Measurements from ENCODE around the gene BCAT1.

DNA sequence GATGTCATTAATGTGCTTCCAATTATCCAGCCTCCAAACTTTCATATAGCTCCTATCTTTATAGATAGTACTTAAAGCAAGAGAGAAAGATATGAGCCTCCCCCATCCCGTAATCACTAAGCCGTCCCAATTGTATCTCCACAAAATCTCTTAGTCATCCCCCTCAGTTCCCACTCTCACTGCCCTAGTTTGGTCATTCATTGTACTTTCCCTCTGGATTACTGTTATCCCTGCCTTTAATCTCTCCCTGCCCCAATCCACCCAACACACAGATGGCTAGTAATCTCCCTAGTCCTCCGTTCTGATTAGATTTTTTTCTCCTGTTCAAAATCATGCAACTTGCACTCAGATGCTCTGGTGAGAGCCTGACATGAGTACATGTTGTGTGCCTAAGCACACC lies 5.4 kb upstream of the BCAT1 start:
- TF ChIP-seq, protein P1, sequence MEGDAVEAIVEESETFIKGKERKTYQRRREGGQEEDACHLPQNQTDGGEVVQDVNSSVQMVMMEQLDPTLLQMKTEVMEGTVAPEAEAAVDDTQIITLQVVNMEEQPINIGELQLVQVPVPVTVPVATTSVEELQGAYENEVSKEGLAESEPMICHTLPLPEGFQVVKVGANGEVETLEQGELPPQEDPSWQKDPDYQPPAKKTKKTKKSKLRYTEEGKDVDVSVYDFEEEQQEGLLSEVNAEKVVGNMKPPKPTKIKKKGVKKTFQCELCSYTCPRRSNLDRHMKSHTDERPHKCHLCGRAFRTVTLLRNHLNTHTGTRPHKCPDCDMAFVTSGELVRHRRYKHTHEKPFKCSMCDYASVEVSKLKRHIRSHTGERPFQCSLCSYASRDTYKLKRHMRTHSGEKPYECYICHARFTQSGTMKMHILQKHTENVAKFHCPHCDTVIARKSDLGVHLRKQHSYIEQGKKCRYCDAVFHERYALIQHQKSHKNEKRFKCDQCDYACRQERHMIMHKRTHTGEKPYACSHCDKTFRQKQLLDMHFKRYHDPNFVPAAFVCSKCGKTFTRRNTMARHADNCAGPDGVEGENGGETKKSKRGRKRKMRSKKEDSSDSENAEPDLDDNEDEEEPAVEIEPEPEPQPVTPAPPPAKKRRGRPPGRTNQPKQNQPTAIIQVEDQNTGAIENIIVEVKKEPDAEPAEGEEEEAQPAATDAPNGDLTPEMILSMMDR (IDR thresholded peaks at IDR 0.05; ENCODE audit: poor library complexity) = no peak
- no peak for TF ChIP-seq EZH2 (IDR thresholded peaks at IDR 0.05; ENCODE audit: borderline replicate concordance)
- TF ChIP-seq EZH2phosphoT487 (IDR thresholded peaks at IDR 0.05; ENCODE audit: low read depth, severe bottlenecking, unreplicated experiment) = no peak

Data from hepatocyte (in vitro differentiated cells).